ENCODE measurements around the gene DUSP16. TPM values are rescaled to one million over a fixed set of nuclear protein-coding genes. Genes with fewer than 3 reads are reported as not detected.

Gene DUSP16
- total RNA-seq, 1 donor: 12.1 TPM

DNA sequence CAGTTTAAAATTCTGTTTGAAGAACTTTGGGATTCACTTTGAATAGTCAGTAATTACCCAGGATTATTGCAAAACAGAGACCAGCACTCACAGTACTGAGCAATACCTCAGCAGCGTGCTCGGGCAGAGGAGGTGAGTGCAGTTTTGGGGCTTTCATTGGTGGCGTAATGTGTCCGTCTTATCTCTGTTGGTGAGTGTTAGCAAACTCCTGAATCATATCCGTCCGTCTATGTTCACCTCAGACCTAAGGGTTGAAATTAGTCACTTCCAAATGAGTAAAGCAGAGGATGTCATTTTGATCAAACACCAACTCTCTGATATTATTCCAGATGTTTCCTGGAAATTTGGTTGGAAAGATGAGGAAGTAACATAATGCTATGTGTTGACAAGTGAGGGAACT lies 123.0 kb downstream of the DUSP16 start:
- no peak overlapping the region for H3K4me3 ChIP-seq (ENCODE audit: low read depth, low read length)
- TF ChIP-seq, protein P1, sequence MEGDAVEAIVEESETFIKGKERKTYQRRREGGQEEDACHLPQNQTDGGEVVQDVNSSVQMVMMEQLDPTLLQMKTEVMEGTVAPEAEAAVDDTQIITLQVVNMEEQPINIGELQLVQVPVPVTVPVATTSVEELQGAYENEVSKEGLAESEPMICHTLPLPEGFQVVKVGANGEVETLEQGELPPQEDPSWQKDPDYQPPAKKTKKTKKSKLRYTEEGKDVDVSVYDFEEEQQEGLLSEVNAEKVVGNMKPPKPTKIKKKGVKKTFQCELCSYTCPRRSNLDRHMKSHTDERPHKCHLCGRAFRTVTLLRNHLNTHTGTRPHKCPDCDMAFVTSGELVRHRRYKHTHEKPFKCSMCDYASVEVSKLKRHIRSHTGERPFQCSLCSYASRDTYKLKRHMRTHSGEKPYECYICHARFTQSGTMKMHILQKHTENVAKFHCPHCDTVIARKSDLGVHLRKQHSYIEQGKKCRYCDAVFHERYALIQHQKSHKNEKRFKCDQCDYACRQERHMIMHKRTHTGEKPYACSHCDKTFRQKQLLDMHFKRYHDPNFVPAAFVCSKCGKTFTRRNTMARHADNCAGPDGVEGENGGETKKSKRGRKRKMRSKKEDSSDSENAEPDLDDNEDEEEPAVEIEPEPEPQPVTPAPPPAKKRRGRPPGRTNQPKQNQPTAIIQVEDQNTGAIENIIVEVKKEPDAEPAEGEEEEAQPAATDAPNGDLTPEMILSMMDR (IDR thresholded peaks at IDR 0.05; ENCODE audit: insufficient read depth, low read depth, low read length): no peak
- DNase-seq (ENCODE audit: low read depth): peak; percentile 34

DNA sequence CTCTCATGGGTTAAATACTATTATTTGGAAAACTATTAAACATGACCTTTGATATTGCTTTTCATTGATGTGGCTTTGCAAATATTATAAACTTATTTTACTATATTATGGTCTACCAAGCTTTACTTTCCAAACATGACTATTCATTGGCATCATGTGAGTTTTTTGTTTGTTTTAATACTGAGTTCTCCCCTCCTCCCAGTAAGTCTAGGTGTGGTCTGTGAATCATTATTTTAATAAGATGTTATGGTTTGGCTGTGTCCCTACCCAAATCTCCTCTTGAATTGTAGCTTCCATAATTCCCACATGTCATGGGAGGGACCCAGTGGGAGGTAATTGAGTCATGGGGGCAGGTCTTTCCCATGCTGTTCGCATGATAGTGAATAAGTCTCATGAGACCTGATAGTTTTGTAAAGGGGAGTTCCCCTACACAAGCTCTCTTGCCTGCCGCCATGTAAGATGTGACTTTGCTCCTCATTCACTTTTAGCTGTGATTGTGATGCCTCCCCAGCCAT lies 125.8 kb downstream of the DUSP16 start:
- TF ChIP-seq, protein P1 (IDR thresholded peaks at IDR 0.05; ENCODE audit: insufficient read depth, low read depth, low read length): no peak
- no peak overlapping the region for H3K4me3 ChIP-seq (ENCODE audit: low read depth, low read length)
- DNase-seq (ENCODE audit: low read depth): no peak

DNA sequence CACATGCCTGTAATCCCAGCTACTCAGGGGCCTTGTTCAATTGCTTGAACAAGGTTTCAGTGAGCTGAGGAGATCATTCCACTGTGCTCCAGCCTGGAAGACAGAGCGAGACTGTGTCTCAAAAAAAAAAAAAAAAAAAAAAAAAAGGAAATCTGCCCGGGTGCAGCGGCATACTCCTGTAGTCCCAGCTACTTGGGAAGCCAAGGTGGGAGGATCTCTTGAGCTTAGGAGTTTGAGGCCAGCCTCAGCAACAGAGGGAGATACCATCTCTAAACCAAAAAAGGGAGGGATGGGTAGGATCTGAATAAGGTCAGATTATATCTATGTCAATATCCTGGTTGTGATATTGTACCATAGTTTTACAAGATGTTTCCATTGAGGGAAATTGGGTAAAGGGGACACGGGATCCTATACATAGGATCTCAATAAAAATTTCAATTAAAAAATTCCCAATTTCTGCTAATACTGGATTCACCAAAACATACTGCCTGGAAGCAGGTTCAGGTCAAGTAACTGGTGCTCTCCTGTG lies 129.4 kb downstream of the DUSP16 start:
- TF ChIP-seq, protein P1 (IDR thresholded peaks at IDR 0.05; ENCODE audit: insufficient read depth, low read depth, low read length): no peak
- no peak for DNase-seq (ENCODE audit: low read depth)
- no peak overlapping the region for H3K4me3 ChIP-seq (ENCODE audit: low read depth, low read length)

DNA sequence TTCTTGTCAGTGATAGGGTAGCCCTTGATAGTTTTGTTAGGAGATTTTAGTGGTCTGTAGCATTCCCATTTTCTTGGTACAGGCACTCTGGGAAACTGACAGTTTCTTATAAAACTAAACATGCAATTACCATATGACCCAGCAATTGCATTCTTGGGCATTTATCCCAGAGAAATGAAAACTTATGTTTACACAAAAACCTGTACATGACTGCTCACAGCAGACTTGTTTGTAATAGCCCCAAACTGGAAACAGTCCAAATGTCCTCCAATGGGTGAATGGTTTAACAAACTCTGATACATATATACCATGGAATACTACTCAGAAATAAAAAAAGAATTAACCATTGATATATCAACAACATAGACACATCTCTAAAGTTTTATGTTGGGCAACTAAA lies 130.3 kb downstream of the DUSP16 start:
- no peak overlapping the region for H3K4me3 ChIP-seq (ENCODE audit: low read depth, low read length)

DNA sequence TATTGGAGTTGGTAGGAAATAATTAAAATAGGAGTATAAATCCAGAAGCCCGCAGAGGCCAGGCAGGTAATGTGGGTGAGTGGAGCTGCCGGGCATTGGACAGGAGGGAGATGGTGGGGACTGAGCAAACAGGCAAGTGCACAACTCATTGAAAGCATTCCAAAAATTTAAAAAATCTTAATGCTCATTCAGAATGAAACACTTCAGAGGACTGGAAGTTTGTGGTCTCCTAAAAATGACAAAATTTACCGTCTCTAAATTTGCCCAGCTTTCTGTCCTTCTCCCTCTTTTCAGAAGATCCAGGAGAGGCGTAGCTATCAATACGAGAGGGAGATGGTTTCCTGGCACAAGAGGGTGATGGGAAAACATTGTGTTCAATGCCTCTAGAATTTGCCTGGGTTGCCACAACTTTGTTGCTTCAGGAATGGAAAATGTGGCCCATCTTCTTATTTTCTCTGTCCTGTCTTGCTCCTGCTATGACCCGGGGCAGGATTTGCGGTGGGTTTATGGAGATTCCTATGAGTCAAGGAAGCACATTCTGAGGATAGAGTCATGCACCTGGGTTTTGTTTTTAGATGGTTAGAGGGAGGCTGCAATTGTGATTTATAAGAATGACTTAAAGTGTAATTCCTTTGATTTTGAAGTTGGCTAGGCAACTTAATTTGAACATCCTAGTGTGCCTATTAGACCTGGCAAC lies 133.6 kb downstream of the DUSP16 start:
- TF ChIP-seq, protein P1 (IDR thresholded peaks at IDR 0.05; ENCODE audit: insufficient read depth, low read depth, low read length): no peak
- H3K4me3 ChIP-seq (ENCODE audit: low read depth, low read length): no peak overlapping the region
- no peak for DNase-seq (ENCODE audit: low read depth)

More for the DNA sequence above, 130.3 kb downstream of the DUSP16 start:
- DNase-seq (ENCODE audit: low read depth): peak; percentile 89
- TF ChIP-seq, protein P1 (IDR thresholded peaks at IDR 0.05; ENCODE audit: insufficient read depth, low read depth, low read length): no peak

DNA sequence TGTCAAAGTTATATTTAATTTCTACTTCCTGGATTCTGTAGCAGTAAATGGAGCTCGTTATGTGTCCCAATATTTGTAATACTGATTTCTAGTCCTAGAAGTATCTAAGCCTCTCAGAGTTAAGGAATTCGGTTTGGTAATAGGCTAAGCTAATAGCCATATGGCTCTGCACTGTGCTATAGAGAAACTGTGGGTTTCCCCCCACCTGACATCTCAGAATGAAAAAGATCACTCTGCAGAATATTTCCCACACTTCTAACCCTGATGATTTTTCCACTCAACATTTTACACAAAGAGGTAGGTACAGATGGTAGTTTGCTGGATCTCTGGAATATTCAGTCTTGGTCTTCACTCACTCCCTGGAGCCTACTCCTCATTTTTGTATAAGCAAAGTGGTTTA lies 134.6 kb downstream of the DUSP16 start:
- no peak for DNase-seq (ENCODE audit: low read depth)
- no peak overlapping the region for H3K4me3 ChIP-seq (ENCODE audit: low read depth, low read length)
- TF ChIP-seq, protein P1 (IDR thresholded peaks at IDR 0.05; ENCODE audit: insufficient read depth, low read depth, low read length): no peak

Data from fibroblast of villous mesenchyme (primary cell).